Measurements from ENCODE around the gene CDK19.
A peak's percentile ranks its signal among the peaks of the same experiment; 100 is the strongest.
"Not testable (repeated sequence)": the region's sequence is repeated elsewhere in the genome, so short reads cannot be mapped to it uniquely, and the experiment has no call there.

The CDK19 gene

GRCh38 chr6:110815411-110816409, at the start of gene CDK19:
Gene CDK19, minus strand, starts transcription at chr6:110815469. Its CDS starts 333 bp downstream, at chr6:110815136.
- DNase-seq (ENCODE audit: low spot score) = peak; percentile 99

- no peak for DNase-seq (ENCODE audit: low spot score)
Observed at GRCh38 chr6:110864824-110865223, 49.6 kb upstream of the CDK19 start.

- no peak for DNase-seq (ENCODE audit: low spot score)
Observed at GRCh38 chr6:110859335-110859792, 44.1 kb upstream of the CDK19 start.

- DNase-seq (ENCODE audit: low spot score) = no peak
Observed at GRCh38 chr6:110858562-110859214, 43.4 kb upstream of the CDK19 start.

- DNase-seq (ENCODE audit: low spot score) = no peak
Observed at GRCh38 chr6:110858016-110858415, 42.7 kb upstream of the CDK19 start.

GRCh38 chr6:110856296-110856695, 41.0 kb upstream of the CDK19 start:
- no peak for DNase-seq (ENCODE audit: low spot score)

- no peak for DNase-seq (ENCODE audit: low spot score)
Observed at GRCh38 chr6:110853754-110854477, 38.6 kb upstream of the CDK19 start.

- DNase-seq (ENCODE audit: low spot score) = no peak
Observed at GRCh38 chr6:110852773-110853172, 37.5 kb upstream of the CDK19 start.

GRCh38 chr6:110849781-110850180, 34.5 kb upstream of the CDK19 start:
- DNase-seq (ENCODE audit: low spot score) = no peak

GRCh38 chr6:110841266-110841665, 26.0 kb upstream of the CDK19 start:
- DNase-seq (ENCODE audit: low spot score) = no peak

GRCh38 chr6:110835751-110836150, 20.5 kb upstream of the CDK19 start:
- not testable (repeated sequence) for DNase-seq (ENCODE audit: low spot score)

- DNase-seq (ENCODE audit: low spot score) = no peak
Observed at GRCh38 chr6:110833831-110834230, 18.6 kb upstream of the CDK19 start.

- no peak for DNase-seq (ENCODE audit: low spot score)
Observed at GRCh38 chr6:110831405-110831804, 16.1 kb upstream of the CDK19 start.

GRCh38 chr6:110828396-110828795, 13.1 kb upstream of the CDK19 start:
- DNase-seq (ENCODE audit: low spot score) = no peak

GRCh38 chr6:110826236-110827129, 11.2 kb upstream of the CDK19 start:
- no peak for DNase-seq (ENCODE audit: low spot score)

GRCh38 chr6:110823146-110823545, 7.9 kb upstream of the CDK19 start:
- DNase-seq (ENCODE audit: low spot score) = no peak

- no peak for DNase-seq (ENCODE audit: low spot score)
Observed at GRCh38 chr6:110822249-110822648, 7.0 kb upstream of the CDK19 start.

GRCh38 chr6:110816677-110817076, 1.4 kb upstream of the CDK19 start:
- DNase-seq (ENCODE audit: low spot score) = no peak

GRCh38 chr6:110815015-110815410, 256 bp downstream of the CDK19 start:
- DNase-seq (ENCODE audit: low spot score) = no peak

- peak; percentile 42 for DNase-seq (ENCODE audit: low spot score)
Observed at GRCh38 chr6:110814102-110815014, 911 bp downstream of the CDK19 start.

Data from CD4-positive, alpha-beta T cell treated with Interleukin-2 at 100 ng/mL for 4 hours (primary cell).